T-helper 1 cell treated with Interleukin-12 subunit alpha and Interleukin-12 subunit beta and Interleukin-4 antibody, amounts not matched to agents 30 μg/mL and 1 μg/mL, for 36 hours (primary cell): ENCODE data around the gene CEP164.
"Not testable (repeated sequence)": the region's sequence is repeated elsewhere in the genome, so short reads cannot be mapped to it uniquely, and the experiment has no call there.

ENCODE experiments used
- H3K27ac Mint-ChIP-seq: one replicate; pipeline ENCODE4 v1.8.0; 2021; ENCODE audit warnings: mild to moderate bottlenecking, mixed read lengths
- H3K27me3 Mint-ChIP-seq: one replicate; pipeline ENCODE4 v1.8.0; 2021; ENCODE audit warnings: low read depth, mixed read lengths
- H3K36me3 Mint-ChIP-seq: one replicate; pipeline ENCODE4 v1.8.0; 2021; ENCODE audit warnings: low read depth, mixed read lengths
- H3K4me1 Mint-ChIP-seq: one replicate; pipeline ENCODE4 v1.8.0; 2021; ENCODE audit warnings: low read depth, mixed read lengths
- H3K4me3 Mint-ChIP-seq: one replicate; pipeline ENCODE4 v1.8.0; 2021; ENCODE audit warnings: mild to moderate bottlenecking, moderate library complexity, mixed read lengths
- H3K9me3 Mint-ChIP-seq: one replicate; pipeline ENCODE4 v1.8.0; 2021; ENCODE audit warnings: mixed read lengths

Gene CEP164

GRCh38 chr11:117453886-117454563 is 126.4 kb downstream of the CEP164 start:
- H3K4me1 Mint-ChIP-seq = no peaks in the 10 kb centered on the region
- peaks cover 11% of the 10 kb centered on the region for H3K27me3 Mint-ChIP-seq
- peaks cover 9% of the 10 kb centered on the region for H3K9me3 Mint-ChIP-seq
- no peak overlapping the region for H3K27ac Mint-ChIP-seq
- no peak overlapping the region for H3K4me3 Mint-ChIP-seq
- H3K36me3 Mint-ChIP-seq = no peaks in the 10 kb centered on the region

- Mint-ChIP-seq H3K4me1 (no peaks in the 10 kb centered on the region), H3K27ac (no peak overlapping the region), H3K9me3 (peaks cover 9% of the 10 kb centered on the region), H3K36me3 (no peaks in the 10 kb centered on the region), H3K4me3 (no peak overlapping the region), H3K27me3 (peaks cover 11% of the 10 kb centered on the region)
Measured at GRCh38 chr11:117454564-117454917, 126.9 kb downstream of the CEP164 start.

GRCh38 chr11:117456027-117456720 is 128.5 kb downstream of the CEP164 start:
- no peak overlapping the region for H3K4me3 Mint-ChIP-seq
- no peaks in the 10 kb centered on the region for H3K36me3 Mint-ChIP-seq
- peaks cover 11% of the 10 kb centered on the region for H3K27me3 Mint-ChIP-seq
- H3K4me1 Mint-ChIP-seq = no peaks in the 10 kb centered on the region
- H3K27ac Mint-ChIP-seq = no peak overlapping the region
- H3K9me3 Mint-ChIP-seq = peaks cover 9% of the 10 kb centered on the region

- H3K9me3 Mint-ChIP-seq, H3K36me3 Mint-ChIP-seq, H3K4me1 Mint-ChIP-seq, H3K27ac Mint-ChIP-seq, H3K4me3 Mint-ChIP-seq: not testable (repeated sequence)
- peaks cover 11% of the 10 kb centered on the region for H3K27me3 Mint-ChIP-seq
Measured at GRCh38 chr11:117456721-117457029, 129.0 kb downstream of the CEP164 start.

- Mint-ChIP-seq H3K36me3 (no peaks in the 10 kb centered on the region), H3K4me1 (no peaks in the 10 kb centered on the region), H3K27me3 (peaks cover 11% of the 10 kb centered on the region), H3K27ac (no peak overlapping the region), H3K4me3 (no peak overlapping the region), H3K9me3 (peaks cover 9% of the 10 kb centered on the region)
Measured at GRCh38 chr11:117457031-117457785, 129.6 kb downstream of the CEP164 start.

GRCh38 chr11:117457835-117458234 is 130.2 kb downstream of the CEP164 start:
- no peak overlapping the region for H3K27ac Mint-ChIP-seq
- H3K36me3 Mint-ChIP-seq = no peaks in the 10 kb centered on the region
- no peaks in the 10 kb centered on the region for H3K4me1 Mint-ChIP-seq
- H3K4me3 Mint-ChIP-seq = no peak overlapping the region
- H3K27me3 Mint-ChIP-seq = peaks cover 11% of the 10 kb centered on the region
- peaks cover 9% of the 10 kb centered on the region for H3K9me3 Mint-ChIP-seq

- Mint-ChIP-seq H3K4me1 (no peaks in the 10 kb centered on the region), H3K27me3 (peaks cover 8% of the 10 kb centered on the region), H3K9me3 (peaks cover 9% of the 10 kb centered on the region), H3K27ac (no peak overlapping the region), H3K36me3 (no peaks in the 10 kb centered on the region), H3K4me3 (no peak overlapping the region)
Measured at GRCh38 chr11:117458275-117459122, 130.8 kb downstream of the CEP164 start.

GRCh38 chr11:117459123-117459978 is 131.7 kb downstream of the CEP164 start:
- H3K4me1 Mint-ChIP-seq = no peaks in the 10 kb centered on the region
- no peaks in the 10 kb centered on the region for H3K36me3 Mint-ChIP-seq
- H3K27ac Mint-ChIP-seq = no peak overlapping the region
- no peak overlapping the region for H3K4me3 Mint-ChIP-seq
- H3K9me3 Mint-ChIP-seq = peaks cover 3% of the 10 kb centered on the region
- H3K27me3 Mint-ChIP-seq = no peaks in the 10 kb centered on the region

- no peak overlapping the region for H3K4me3 Mint-ChIP-seq
- H3K36me3 Mint-ChIP-seq = no peaks in the 10 kb centered on the region
- H3K27me3 Mint-ChIP-seq = no peaks in the 10 kb centered on the region
- H3K9me3 Mint-ChIP-seq = no peaks in the 10 kb centered on the region
- no peak overlapping the region for H3K27ac Mint-ChIP-seq
- no peaks in the 10 kb centered on the region for H3K4me1 Mint-ChIP-seq
Measured at GRCh38 chr11:117459979-117460300, 132.3 kb downstream of the CEP164 start.

- H3K4me1 Mint-ChIP-seq = no peaks in the 10 kb centered on the region
- H3K36me3 Mint-ChIP-seq = no peaks in the 10 kb centered on the region
- no peaks in the 10 kb centered on the region for H3K9me3 Mint-ChIP-seq
- H3K27ac Mint-ChIP-seq = no peak overlapping the region
- no peak overlapping the region for H3K4me3 Mint-ChIP-seq
- no peaks in the 10 kb centered on the region for H3K27me3 Mint-ChIP-seq
Measured at GRCh38 chr11:117461396-117462182, 133.9 kb downstream of the CEP164 start.

- H3K36me3 Mint-ChIP-seq = no peaks in the 10 kb centered on the region
- H3K27ac Mint-ChIP-seq = no peak overlapping the region
- H3K4me1 Mint-ChIP-seq = no peaks in the 10 kb centered on the region
- H3K9me3 Mint-ChIP-seq = no peaks in the 10 kb centered on the region
- H3K27me3 Mint-ChIP-seq = no peaks in the 10 kb centered on the region
- H3K4me3 Mint-ChIP-seq = no peak overlapping the region
Measured at GRCh38 chr11:117462183-117462863, 134.7 kb downstream of the CEP164 start.

GRCh38 chr11:117462864-117463247 is 135.2 kb downstream of the CEP164 start:
- Mint-ChIP-seq H3K27ac (no peak overlapping the region), H3K9me3 (no peaks in the 10 kb centered on the region), H3K27me3 (no peaks in the 10 kb centered on the region), H3K36me3 (no peaks in the 10 kb centered on the region), H3K4me3 (no peak overlapping the region), H3K4me1 (no peaks in the 10 kb centered on the region)
